ENCODE data around the gene SSTR3.
"Not testable (repeated sequence)": the region's sequence is repeated elsewhere in the genome, so short reads cannot be mapped to it uniquely, and the experiment has no call there.

SSTR3 gene

DNA sequence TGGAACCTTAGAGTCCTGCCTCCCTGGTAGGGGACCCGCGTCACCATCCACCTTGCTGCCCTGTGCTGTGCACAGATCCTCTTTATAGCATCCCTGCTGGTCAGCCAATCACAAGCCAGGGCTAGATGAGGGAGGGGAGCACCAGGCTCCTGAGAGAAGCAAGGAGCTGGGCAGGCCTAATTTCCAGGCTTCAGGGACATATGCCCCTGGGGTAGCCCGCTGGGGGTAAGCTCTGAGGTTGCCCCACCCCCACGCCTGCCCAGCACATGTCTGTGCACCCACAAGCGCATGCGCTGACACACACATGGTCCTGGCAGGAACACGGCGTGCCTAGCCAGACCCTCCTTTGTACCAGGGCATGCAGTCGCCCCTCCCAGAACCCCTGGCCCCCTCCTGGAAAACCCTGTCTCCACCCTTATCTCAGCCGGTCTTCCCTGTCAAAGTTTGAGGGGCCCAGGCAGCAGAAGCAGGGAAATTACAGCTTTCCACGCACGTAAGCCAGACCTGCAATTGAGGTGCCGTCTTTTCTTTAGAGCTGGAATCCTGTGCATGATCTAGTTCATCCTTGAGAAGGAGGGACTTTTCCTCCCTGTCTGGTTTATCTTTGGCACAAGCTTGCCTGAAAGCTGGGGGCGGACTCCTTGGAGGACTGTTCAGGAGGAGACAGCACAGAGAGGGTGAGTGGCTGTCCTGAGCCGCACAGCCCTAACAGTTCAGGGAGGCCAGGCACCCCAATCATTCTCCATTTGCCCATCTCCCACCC is 2.1 kb downstream of the SSTR3 start:
- no peak for DNase-seq (ENCODE audit: low spot score)

DNA sequence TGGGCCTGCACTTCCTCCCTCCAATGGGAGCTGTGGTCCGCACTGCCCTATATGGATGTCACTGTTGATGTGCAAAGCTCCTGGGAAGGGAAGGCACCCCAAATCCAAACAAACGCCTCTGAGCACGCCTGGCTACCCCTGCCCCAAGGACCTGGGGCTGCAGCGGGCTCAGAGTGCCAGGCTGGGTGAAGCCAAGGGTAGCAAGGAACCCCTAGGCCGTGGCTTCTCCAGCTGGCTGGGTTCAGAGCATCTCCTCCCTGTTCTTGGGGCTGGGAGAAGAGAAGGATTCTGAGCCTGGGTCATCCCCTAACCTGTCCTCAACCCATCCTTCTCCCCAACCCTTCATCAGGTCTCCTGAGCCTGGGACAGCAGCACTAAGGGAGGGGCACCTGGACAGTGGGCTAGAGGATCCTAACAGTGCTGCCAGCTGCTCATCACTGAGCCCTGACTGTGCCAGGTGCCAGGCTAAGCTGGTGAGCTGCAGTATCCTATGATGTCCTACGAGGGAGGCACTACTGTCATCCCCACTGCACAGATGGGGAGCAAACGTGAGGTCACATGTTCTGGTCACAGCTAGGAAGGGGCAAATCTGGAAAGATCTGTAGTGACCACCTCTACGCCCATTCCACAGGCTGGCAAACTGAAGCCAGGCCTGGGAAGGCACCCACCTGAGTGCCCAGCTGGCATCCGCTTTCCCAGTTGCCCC is 3.0 kb downstream of the SSTR3 start:
- DNase-seq (ENCODE audit: low spot score) = no peak

DNA sequence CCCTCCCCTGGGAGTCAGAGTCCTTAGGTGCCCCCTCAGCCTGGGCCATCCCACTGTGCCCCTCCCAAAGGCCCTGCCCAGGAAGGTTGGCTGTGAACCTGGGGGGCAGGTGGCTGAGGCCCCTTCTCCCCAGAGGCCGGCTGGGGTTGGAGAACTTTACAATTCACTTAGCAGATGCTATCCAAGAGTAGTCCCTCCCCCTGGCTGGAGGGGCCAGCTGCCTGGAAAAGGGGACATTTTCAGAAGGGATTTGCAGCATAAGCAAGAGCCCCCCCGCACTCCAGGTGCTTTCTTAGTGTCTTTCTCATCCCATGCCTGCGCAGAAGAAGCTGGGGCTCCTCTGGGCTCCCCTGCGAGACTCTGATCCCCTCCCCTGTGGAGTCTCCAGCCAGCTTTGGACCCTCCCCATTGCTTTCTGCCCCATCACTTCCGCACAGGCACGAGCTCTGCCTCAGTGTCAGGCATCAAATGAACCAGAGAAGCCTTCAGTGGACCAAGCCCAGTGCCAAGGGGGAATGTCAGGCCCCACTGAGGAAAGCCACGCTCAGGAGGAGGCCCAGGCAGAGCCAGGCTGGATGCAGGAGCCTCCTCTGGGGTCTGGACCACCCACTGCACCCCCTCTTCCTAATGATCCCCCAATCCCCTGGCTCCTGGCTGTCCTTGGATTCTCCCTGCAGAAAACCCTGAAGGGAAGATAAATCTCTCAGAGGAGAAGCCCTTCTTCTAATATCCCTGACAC is 3.7 kb downstream of the SSTR3 start:
- no peak for DNase-seq (ENCODE audit: low spot score)

DNA sequence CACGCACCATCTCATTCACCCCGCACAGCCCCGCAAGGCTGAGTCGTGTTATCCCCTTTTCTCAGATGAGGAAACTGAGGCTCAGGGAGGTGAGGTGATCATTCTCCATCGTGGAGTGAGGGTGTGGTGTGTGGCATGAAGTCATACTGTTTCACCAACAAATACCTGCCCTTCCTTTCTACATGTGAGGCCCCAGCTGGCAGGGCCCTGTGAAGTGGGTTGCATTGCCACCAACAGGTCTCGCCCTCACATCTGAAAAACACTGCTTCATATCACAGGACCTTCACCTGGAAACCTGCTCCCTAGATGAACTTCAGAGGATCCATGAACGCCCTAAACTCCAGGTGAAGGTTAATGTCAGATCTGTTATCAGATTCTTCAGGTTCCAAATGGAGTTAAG is 4.3 kb downstream of the SSTR3 start:
- DNase-seq (ENCODE audit: low spot score) = no peak

DNA sequence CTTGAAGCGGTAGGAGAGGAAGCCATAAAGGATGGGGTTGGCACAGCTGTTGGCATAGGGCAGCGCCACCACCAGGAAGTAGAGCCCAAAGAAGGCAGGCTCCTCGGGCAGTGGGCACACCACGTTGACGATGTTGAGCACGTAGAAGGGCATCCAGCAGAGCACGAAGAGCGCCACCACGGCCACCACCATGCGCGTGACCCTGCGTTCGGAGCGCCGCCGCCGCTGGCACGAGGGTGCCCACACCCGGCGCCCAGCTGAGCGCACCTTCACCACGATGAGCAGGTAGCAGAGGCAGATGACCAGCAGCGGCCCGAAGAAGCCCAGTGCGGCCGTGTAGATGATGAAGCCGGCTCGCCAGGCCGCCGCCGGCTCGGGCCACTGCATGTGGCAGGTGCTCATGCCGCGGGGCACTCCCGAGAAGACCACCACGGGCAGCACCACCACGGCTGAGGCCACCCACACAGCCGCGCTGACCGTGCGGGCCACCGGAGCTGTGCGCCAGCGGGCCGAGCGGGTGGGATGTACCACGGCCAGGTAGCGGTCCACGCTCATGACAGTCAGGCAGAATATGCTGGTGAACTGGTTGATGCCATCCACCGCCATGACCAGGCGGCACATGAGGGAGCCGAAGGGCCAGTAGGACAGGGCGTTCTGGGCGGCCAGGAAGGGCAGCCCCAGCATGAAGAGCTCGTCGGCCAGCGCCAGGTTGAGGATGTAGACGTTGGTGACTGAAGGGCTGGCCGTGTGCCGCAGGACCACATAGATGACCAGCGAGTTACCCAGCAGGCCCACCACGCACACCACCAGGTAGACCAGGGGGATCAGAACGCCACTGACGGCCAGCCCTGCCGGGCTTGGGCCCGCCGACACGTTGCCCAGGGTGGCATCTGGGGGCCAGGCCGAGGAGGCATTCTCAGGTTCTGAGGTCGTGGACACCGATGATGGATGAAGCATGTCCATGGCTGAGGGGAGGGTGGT is 5.1 kb downstream of the SSTR3 start:
- no peak for DNase-seq (ENCODE audit: low spot score)

DNA sequence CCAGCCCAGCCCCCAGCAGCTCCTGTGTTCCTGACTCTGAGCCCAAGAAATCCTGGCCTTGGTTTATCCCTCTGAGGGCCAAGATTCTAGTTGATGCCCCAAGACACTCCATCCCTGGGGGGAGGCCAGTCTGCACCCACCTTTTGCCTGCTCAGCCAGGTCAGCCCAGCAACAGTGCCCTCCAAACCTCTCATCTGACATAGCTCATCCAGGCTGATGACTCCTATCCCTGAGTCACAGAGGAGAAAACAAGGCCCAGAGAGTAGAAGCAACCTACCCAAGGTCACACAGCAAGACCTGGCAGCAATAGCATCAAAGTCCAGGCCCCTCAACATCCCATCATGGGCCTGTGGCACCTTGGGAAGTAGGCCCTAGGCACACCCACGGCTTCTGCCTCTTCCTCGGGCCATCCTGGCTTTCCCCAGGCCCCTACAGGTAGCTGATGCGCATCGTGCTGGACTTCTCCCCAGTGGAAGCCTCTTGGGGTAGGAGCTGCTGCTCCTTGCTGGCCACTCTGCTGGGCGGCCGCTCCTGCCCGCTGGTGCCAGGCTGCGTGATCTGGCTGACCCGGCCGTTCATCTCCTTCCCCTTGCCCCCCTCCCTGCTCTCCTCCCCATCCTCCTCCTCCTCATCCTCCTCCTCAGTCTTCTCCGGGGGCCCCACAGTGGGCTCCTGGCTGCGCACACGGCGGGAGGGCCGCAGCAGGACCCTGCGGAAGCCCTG is 6.0 kb downstream of the SSTR3 start:
- no peak for DNase-seq (ENCODE audit: low spot score)

DNA sequence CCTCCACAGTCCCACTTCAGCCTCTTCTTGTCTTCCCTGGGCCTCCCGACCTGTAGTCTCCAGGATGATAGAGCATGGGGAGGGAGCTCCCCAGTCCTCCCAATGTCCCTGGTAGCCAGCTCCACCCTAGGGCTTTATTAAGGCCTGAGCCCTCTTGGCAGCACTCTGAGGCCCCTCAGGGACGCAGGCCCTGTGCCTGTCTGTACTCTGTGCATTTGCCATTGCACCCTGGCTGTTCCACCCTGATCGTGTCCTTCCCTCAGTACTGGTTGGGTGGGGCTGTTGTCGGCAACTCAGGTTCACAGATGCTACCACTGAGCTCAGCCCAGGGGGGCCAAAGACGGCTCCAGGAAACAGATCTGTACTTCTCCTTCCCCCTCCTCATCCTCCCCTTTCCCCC is 7.2 kb downstream of the SSTR3 start:
- DNase-seq (ENCODE audit: low spot score) = no peak

DNA sequence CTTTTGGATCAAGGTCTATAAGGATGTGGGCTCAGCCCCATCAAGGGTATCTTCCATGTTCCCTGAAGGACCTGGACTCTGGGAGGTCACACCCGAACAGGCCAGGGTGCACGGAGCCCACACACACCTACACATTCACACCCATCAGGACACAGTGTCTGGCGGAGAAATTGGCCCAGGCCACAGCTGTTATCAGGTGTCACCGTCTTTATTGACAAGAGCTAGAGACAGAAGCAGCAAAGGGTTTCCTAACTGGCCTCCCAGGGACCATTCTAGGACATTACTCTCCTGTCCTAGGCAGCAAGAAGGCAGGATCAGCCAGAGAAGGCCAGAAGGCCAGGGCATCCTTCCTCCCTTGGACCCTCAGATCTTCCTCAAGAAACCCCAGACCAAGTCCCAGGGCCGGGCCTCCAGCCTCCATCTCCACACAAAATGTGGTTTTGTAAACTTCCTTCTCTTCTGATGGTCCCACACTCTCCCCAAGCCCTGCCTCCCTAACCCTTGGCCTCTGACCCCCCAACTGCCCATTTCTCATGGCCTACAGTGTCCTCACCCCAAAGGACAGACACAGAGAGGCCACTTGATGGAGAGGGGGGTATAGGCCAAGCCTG is 8.1 kb downstream of the SSTR3 start:
- no peak for DNase-seq (ENCODE audit: low spot score)

DNA sequence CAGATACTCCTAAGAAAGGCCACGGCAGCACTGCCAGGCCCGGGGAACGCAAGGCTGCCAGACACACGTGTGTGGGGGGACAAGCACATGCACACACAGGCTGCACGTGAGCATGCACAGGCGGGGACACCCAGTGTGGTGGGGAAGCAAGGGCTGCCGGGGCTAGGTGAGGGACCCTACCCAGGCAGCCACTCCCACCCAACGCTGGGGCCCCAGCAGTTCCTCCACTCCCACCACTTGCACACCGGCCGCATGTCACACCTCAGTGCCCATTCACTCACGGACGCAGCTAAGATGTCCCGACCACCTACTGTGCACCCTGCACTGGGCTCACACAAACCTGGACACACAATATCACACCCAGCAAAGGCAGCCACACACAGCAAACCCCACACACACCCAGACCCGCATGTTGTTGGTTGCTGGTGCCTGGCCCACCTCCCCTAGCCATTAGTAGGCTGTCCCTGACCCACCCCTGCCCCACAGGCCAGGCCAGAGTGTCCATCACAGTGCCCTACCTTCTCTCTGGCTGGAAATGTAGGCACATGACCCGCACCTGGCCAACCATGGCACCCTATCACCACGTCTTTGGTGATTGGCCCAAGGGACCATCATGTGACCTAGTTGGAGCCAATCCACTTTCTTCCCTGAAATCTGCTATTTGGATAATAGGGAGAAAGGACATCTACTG is 8.8 kb downstream of the SSTR3 start:
- no peak for DNase-seq (ENCODE audit: low spot score)

DNA sequence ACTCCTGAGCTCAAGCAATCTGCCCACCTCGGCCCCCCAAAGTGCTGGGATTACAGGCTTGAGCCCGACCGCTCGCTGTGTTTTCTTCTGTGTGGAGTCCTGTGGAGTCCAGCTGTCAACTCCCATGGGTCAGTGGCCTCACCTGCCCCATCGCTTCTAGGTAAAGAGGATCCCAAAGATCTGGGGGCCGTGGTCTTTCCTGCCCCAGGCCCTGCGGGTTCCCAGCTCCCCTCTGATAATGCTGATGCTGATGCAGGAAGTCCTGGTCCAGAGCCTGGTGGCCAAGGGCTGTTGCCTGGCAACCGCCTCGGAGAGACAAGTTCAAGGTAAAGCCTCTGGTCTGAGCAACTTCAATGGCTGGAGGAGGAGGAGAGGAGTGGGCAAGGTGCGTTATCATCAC is 9.6 kb downstream of the SSTR3 start:
- DNase-seq (ENCODE audit: low spot score) = no peak

DNA sequence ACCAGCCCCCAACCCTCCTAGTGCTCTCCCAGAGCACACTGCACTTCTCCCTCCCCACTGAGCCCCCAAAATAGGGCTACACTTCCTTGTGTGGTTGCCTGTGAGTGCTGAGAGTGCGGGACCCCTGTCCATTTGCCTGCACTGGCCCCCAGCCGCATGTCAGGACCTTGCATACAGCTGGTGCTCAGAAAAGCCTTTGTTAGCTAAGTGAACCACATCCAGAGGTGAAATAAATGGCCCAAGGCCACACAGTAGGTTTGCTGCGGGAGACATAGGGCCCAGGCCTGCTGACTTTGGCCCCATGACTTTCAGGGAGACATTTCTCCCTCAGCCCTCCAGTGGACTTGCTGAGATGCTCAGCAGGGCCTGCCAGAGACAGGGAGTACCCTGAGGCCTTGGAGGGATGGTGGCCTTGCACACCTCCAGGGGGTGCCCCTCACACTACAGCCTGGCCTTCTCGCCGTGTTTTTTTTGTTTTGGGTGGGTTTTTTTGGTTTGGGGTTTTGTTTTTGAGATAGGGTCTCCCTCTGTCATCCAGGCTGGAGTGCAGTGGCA is 10.2 kb downstream of the SSTR3 start:
- no peak for DNase-seq (ENCODE audit: low spot score)

DNA sequence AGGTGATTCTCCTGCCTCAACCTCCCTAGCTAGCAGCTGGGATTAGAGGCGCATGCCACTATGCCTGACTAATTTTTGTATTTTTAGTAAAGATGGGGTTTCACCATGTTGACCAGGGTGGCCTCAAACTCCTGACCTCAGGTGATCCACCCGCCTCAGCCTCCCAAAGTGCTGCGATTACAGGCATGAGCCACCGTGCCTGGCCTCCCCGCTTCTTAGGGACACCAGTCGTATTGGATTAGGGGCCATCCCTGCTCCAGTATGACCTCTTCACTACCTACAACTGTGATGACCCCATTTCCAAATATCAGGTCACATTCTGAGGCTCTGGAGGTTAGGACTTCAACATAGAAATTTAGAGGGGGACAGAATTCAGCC is 10.8 kb downstream of the SSTR3 start:
- not testable (repeated sequence) for DNase-seq (ENCODE audit: low spot score)

DNA sequence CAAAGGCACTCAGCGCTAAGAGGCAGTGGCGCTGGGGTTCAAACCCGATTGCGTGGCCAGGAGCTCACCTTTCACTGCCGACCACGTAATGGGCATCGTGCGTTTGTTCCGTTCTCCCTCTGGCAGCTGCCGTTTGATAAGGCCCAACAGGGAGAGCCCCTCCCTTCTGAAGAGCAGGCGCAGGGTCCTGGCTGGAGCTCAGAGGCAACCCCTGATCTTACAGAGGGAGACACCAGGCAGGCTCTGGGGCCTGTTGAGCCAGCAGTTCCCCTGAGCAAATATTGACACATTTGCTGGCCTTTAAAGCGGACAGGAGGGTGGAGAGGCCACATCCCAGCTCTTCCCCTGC is 12.5 kb downstream of the SSTR3 start:
- DNase-seq (ENCODE audit: low spot score) = no peak

DNA sequence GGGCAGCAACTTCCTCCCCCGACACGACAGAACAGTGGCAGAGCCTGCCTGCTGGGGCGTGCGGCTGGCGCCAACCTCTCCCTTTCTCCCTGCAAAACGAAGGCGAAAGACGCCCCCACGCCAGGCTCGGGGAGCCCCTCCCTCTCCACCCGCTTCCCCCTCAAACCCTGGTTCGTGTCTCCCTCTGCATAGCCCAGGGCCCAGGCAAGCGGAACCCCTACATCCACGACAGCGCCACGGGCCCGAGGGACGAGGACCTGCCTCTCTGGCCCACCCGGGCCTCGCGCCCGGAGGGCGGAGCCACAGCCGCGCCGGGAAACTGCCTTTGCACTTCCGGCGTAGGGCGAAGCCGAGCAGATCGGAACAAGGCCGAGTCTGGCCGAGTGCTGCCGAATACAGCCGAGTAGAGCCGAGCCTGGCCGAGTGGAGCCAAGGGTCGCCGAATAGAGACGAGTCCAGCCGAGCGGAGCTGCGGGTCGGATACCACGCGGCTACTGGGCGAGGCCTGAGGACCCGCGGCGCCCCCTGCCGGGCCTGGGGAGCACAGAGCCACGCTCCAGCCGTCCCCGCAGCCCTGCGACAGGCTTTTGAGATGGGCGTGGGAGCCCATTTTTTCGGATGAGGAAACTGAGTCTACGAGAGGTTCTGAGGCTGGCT is 13.0 kb downstream of the SSTR3 start:
- DNase-seq (ENCODE audit: low spot score) = peak; percentile 98

DNA sequence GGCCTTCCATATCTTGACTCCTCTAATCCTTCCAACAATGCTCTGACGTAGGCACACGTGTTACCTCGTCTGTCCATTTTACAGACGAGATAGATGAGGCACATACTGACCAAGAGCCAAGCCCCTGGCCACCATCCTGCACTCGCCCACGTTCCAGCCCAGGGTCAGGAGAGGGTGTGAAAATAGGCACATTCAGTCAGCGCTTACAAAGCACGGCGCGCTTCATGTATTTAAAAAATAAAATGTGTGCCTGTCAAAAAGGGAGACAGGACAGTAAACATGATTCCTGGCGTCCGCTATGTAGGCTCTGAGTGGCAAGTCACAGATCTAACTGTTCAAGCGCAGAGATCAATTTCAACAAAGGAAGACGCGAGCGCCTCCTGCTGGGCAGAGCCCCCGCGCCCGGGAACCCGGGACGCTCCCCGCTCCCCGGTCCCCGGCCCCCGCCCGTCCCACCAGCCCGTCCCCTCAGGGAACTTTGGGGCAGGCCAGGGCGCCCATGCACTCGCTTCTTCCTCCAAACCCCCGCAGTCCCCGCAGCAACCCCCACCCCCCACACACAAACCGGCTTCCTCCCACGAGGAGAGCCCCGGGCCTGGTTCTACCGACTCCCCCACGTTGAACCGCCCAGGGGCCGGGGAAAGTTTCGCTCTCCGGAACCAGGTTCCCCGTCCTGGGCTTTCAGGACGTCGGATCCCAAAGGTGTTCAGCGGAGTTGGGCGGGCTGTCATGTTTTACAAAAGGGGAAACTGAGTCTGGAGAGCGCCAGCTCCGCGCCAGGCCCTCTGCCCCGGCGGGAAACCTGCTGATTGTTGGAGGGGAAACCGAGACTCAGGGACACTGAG is 13.8 kb downstream of the SSTR3 start:
- peak; percentile 83 for DNase-seq (ENCODE audit: low spot score)

DNA sequence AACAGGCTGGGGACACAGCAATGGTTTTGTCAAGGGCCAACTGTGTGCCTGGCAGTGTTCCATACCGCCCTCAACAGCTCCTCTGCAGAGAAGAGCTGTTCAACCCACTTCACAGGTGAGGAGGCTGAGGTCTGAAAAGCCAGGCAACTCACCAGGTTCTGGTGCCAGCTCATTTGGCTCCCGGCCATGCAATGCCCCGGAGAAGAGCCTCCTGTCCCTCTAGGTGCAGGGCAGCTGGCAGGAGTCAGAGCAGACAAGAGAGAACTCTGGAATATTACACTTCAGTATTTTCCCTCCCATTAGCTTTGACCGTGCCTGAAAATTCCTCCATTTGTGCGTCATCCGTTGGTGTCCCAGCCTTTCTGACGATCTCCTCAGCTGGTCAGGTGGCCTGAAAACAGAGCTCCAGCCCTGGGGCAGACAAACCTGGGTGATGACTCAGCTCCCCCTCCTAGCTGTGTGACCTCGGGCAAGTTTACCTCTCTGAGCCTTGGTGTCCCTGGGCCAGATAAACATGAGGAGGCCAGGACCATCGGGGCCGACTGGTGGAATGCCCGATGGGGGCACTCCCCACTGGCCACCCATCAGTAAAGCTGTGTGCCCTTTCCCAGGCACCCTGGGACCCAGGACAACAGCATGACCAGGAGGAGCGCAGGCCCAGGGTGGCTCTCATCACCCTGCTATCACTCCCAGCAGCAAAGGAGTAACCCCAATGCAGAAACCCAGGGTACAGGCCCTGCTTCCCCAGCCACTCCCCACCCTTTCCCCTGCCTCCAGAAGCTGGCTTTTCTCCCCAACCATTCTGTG is 14.6 kb downstream of the SSTR3 start:
- DNase-seq (ENCODE audit: low spot score) = peak; percentile 96
